Ishikawa (cell line): Measurements from ENCODE around the gene CLSTN2.

Experiments used
- CEBPB ChIP-seq: IDR thresholded peaks from 2 replicates; pipeline ENCODE4 v1.6.1; 2012
- CREB1 ChIP-seq: IDR thresholded peaks from 2 replicates; pipeline ENCODE4 v1.6.1; 2012; ENCODE audit warnings: low read depth
- EGR1 ChIP-seq: IDR thresholded peaks from 2 replicates; pipeline ENCODE4 v1.6.1; 2012
- EP300 ChIP-seq: IDR thresholded peaks from 2 replicates; pipeline ENCODE4 v1.6.1; 2012; ENCODE audit warnings: borderline replicate concordance
- MAX ChIP-seq: IDR thresholded peaks from 2 replicates; pipeline ENCODE4 v1.6.1; 2012
- NFIC ChIP-seq: IDR thresholded peaks from 2 replicates; pipeline ENCODE4 v1.6.1; 2012
- RAD21 ChIP-seq: IDR thresholded peaks from 2 replicates; pipeline ENCODE4 v1.6.1; 2012; ENCODE audit warnings: low read depth
- REST ChIP-seq: IDR thresholded peaks from 2 replicates; pipeline ENCODE4 v1.6.1; 2012; ENCODE audit warnings: low read depth, mild to moderate bottlenecking
- TAF1 ChIP-seq: IDR thresholded peaks from 2 replicates; pipeline ENCODE4 v1.6.1; 2012; ENCODE audit warnings: low read depth, mild to moderate bottlenecking
- TEAD4 ChIP-seq: IDR thresholded peaks from 2 replicates; pipeline ENCODE4 v1.6.1; 2012
- YY1 ChIP-seq: IDR thresholded peaks from 2 replicates; pipeline ENCODE4 v1.6.1; 2012; ENCODE audit warnings: low read depth
- TF ChIP-seq, protein P1 (sequence below): IDR thresholded peaks from 2 replicates; pipeline ENCODE4 v1.6.1; 2012

DNA sequence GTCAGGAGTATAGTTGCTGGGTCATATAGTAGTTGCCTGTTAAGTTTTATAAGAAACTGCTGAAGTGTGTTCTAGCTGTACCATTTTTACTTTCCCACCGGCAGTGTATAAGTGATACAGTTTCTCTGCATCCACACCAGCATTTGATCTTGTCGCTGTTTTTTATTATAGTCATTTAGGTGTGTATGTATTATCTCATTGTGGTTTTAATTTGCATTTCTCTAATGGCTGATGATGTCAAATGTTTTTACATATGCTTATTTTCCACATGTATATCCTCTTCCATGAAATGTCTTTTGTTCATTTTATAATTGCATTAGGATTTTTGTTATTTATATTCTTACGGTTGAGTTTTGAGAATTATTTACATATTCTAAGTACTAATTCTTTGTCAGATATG, 254.3 kb downstream of the CLSTN2 start:
- TF ChIP-seq, protein P1, sequence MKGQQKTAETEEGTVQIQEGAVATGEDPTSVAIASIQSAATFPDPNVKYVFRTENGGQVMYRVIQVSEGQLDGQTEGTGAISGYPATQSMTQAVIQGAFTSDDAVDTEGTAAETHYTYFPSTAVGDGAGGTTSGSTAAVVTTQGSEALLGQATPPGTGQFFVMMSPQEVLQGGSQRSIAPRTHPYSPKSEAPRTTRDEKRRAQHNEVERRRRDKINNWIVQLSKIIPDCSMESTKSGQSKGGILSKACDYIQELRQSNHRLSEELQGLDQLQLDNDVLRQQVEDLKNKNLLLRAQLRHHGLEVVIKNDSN = no peak
- TF ChIP-seq MAX (no peak), TAF1 (no peak), RAD21 (no peak), REST (no peak), EP300 (no peak), EGR1 (no peak), YY1 (no peak), CEBPB (no peak), CREB1 (no peak), TEAD4 (no peak), NFIC (no peak)
